Activated CD8-positive, alpha-beta memory T cell treated with anti-CD3 and anti-CD28 coated beads for 4 hours (primary cell): ENCODE results near the gene KCTD21.
A peak's percentile ranks its signal among the peaks of the same experiment; 100 is the strongest.

Experiments
- DNase-seq, 2 donors: peaks; one replicate each; pipeline ENCODE4 v3.0.0-alpha.2; 2020; ENCODE audit warnings: low read depth in 2 of 2

The KCTD21 gene

GRCh38 chr11:78139422-78140391, 48.7 kb downstream of the KCTD21 start, which contains the start of gene ALG8:
Gene ALG8, minus strand, starts transcription at chr11:78139626. Its CDS starts 38 bp downstream, at chr11:78139588.
- DNase-seq, result peak; percentile 95 to 96

GRCh38 chr11:78138694-78139421, 49.6 kb downstream of the KCTD21 start:
- DNase-seq, result peak; percentile 7 to 16

- no peak for DNase-seq
Measured at GRCh38 chr11:78138291-78138690, 50.1 kb downstream of the KCTD21 start.

- no peak for DNase-seq
Measured at GRCh38 chr11:78132475-78132874, 56.0 kb downstream of the KCTD21 start.

GRCh38 chr11:78131956-78132355, 56.5 kb downstream of the KCTD21 start:
- no peak for DNase-seq

GRCh38 chr11:78127403-78127802, 61.0 kb downstream of the KCTD21 start:
- DNase-seq, result no peak
